Vagina (tissue), 2 donors: Measurements from ENCODE around the gene ABCB10.

Experiments used
- POLR2A ChIP-seq, 2 donors: fragments of 450-650 bp; IDR thresholded peaks; one replicate each; pipeline ENCODE4 v1.6.1; 2017; ENCODE audit warnings: antibody characterized with exemption in 2 of 2, mild to moderate bottlenecking in 2 of 2, moderate library complexity in 2 of 2
- TF ChIP-seq, protein P1 (sequence below), 3 experiments: fragments of 450-650 bp in 2 of 3; fragments of 200-600 bp in 1 of 3; sonication (generic) in 1 of 3; IDR thresholded peaks; one replicate each; pipeline ENCODE4 v1.5.1; 2017 to 2019; ENCODE audit warnings: antibody characterized with exemption in 3 of 3, mild to moderate bottlenecking in 2 of 3, moderate library complexity in 2 of 3

DNA sequence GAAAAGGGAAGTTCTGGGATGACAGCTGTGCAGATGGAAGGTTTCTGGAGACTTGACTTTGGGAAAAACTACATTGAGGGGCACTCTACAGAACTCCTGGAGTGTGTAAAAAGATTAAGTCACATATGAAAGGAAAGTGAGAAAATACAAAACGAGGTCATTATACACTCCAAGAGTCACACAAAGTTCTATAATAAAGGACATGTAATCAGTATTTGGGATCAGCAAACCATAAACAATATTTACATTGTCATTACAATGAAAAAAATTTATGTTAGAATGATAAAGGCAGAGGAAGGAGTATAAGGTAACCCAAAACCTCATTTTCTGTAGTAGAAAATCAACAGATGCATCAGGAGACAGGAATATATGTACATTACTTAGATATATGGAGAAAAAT lies 73.2 kb downstream of the ABCB10 start:
- TF ChIP-seq, protein P1, sequence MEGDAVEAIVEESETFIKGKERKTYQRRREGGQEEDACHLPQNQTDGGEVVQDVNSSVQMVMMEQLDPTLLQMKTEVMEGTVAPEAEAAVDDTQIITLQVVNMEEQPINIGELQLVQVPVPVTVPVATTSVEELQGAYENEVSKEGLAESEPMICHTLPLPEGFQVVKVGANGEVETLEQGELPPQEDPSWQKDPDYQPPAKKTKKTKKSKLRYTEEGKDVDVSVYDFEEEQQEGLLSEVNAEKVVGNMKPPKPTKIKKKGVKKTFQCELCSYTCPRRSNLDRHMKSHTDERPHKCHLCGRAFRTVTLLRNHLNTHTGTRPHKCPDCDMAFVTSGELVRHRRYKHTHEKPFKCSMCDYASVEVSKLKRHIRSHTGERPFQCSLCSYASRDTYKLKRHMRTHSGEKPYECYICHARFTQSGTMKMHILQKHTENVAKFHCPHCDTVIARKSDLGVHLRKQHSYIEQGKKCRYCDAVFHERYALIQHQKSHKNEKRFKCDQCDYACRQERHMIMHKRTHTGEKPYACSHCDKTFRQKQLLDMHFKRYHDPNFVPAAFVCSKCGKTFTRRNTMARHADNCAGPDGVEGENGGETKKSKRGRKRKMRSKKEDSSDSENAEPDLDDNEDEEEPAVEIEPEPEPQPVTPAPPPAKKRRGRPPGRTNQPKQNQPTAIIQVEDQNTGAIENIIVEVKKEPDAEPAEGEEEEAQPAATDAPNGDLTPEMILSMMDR (IDR thresholded peaks at IDR 0.05) = no peak
- TF ChIP-seq POLR2A (IDR thresholded peaks at IDR 0.05) = no peak
